ENCODE measurements around the gene SART3. TPM values are rescaled to one million over a fixed set of nuclear protein-coding genes. Genes with fewer than 3 reads are reported as not detected.

Gene SART3
- total RNA-seq, 3 donors from 2014 or later: 49.8 to 62.9 (median 60.2) TPM

GRCh38 chr12:108563136-108563803, 2.3 kb upstream of the SART3 start:
- DNase-seq (ENCODE audit: low spot score in 2 of 2): peak; percentile 65 to 84

DNA sequence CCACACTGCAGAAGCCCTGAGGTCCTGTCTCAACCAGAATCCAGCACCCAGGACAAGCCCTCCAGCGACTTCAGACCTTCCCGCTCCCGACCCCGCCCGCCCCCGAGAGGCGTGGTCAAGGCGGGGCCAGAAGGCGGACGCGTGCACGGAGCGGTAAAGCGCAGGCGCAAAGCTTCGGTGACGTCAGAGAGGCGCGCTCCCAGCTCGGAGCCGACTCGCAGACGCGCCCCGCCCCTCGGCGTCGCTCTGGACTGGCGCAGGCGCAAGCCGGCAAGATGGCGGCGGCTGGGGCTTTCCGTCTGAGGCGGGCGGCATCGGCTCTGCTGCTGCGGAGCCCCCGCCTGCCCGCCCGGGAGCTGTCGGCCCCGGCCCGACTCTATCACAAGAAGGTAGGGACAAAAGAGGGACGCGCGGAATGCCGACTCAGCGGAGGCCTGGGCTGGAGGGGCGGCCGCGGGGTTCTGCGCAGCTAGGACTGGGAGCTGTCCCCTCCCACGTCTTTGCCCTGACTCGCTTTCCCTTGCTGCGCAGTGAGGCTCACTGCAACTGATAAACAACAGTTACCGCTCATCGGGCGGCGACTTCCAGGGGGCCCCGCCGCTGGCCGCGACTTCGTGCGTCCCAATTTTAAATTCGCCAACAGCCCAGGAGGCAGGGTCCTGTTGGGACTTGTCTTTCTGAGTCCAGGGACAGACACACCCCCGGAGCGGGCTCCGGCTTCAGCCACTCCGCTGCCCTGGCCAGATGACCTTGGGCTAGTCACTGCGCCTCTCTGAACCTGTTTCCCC, 1.6 kb upstream of the SART3 start, which contains the start of gene ISCU:
Gene ISCU (plus strand): TSS at position 249 of the 788 bp plus-strand sequence. CDS start 27 bp downstream, at position 276.
- Histone ChIP-seq H3K9me3 (no peaks in the 10 kb centered on the region), H3K27me3 (no peaks in the 10 kb centered on the region), H3K27ac (peak within 1 kb of the TSS; percentile 91 to 95), H3K36me3 (no peaks in the 10 kb centered on the region), H3K4me1 (peaks cover 0 to 6% of the 10 kb centered on the region in 2 donors), H3K4me3 (peak within 1 kb of the TSS; percentile 93 to 100 (median 98))
- DNase-seq (ENCODE audit: low spot score in 2 of 2): peak; percentile 96 to 98
- intact Hi-C loops (cut with DNase I; ENCODE audit: low total_unique reads): loop anchor here (5.0 to 10.0 kb wide), 2 partner anchors 242 to 530 kb away; partner anchors contain the start of gene ALKBH2
- peak; percentile 83 to 89 (median 88) for TF ChIP-seq POLR2AphosphoS5 (IDR thresholded peaks at IDR 0.05)
- TF ChIP-seq CTCF (IDR thresholded peaks at IDR 0.05): no peak
- TF ChIP-seq POLR2A (IDR thresholded peaks at IDR 0.05): peak; percentile 56

More at GRCh38 chr12:108563136-108563803, 2.3 kb upstream of the SART3 start:
- no peak for TF ChIP-seq POLR2A (IDR thresholded peaks at IDR 0.05)
- peak in 2 of 3 donors; percentile 63 to 77 for TF ChIP-seq CTCF (IDR thresholded peaks at IDR 0.05)
- peak; percentile 55 to 64 (median 55) for TF ChIP-seq POLR2AphosphoS5 (IDR thresholded peaks at IDR 0.05)
- H3K27me3 ChIP-seq: no peaks in the 10 kb centered on the region
- H3K9me3 ChIP-seq: no peaks in the 10 kb centered on the region
- H3K4me3 ChIP-seq: peak overlapping the region; percentile 93 to 100 (median 98)
- peak overlapping the region; percentile 91 to 95 for H3K27ac ChIP-seq
- intact Hi-C loops (cut with DNase I; ENCODE audit: low total_unique reads): loop anchor here (5.0 to 10.0 kb wide), 2 partner anchors 242 to 529 kb away; partner anchors contain the start of gene ALKBH2
- no peaks in the 10 kb centered on the region for H3K36me3 ChIP-seq
- H3K4me1 ChIP-seq: peaks cover 0 to 6% of the 10 kb centered on the region in 2 donors

GRCh38 chr12:108561852-108562347, 927 bp upstream of the SART3 start:
- intact Hi-C loops (cut with DNase I; ENCODE audit: low total_unique reads): loop anchor here (5.0 to 10.0 kb wide), 2 partner anchors 243 to 530 kb away; partner anchors contain the start of gene ALKBH2
- Histone ChIP-seq H3K4me1 (peaks cover 0 to 6% of the 10 kb centered on the region in 2 donors), H3K9me3 (no peaks in the 10 kb centered on the region), H3K36me3 (no peaks in the 10 kb centered on the region), H3K27ac (peak overlapping the region; percentile 91 to 95), H3K4me3 (peak overlapping the region; percentile 93 to 100 (median 98)), H3K27me3 (no peaks in the 10 kb centered on the region)
- TF ChIP-seq POLR2A (IDR thresholded peaks at IDR 0.05) (no peak), CTCF (IDR thresholded peaks at IDR 0.05) (no peak), POLR2AphosphoS5 (IDR thresholded peaks at IDR 0.05) (no peak)
- no peak for DNase-seq (ENCODE audit: low spot score in 2 of 2)

DNA sequence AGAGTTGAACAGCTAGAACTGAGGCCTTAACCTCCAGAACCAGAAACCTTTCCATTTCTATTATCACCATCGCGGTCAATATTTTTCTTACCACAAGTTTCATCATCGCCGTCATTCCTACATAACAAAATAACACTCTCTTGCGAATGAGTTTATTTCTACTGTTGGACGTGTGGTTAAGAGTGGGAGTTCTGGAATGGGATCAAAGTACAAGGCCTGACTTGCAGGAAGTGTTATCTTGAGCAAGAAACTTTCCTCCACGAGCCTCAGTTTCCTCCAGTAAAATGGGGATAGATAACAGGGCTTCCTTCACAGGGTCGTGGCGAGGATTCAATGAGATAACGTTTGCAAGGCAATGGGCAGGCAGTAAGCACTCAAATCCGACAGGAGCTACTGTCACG, 652 bp downstream of the SART3 start:
- H3K9me3 ChIP-seq: no peaks in the 10 kb centered on the region
- no peaks in the 10 kb centered on the region for H3K27me3 ChIP-seq
- DNase-seq (ENCODE audit: low spot score in 2 of 2): no peak
- H3K4me1 ChIP-seq: peaks cover 0 to 6% of the 10 kb centered on the region in 2 donors
- peak overlapping the region; percentile 93 to 100 (median 98) for H3K4me3 ChIP-seq
- no peaks in the 10 kb centered on the region for H3K36me3 ChIP-seq
- H3K27ac ChIP-seq: peak overlapping the region; percentile 91 to 95
- intact Hi-C loops (cut with DNase I; ENCODE audit: low total_unique reads): loop anchor here (5.0 to 10.0 kb wide), 2 partner anchors 244 to 532 kb away; partner anchors contain the start of gene ALKBH2
- no peak for TF ChIP-seq POLR2A (IDR thresholded peaks at IDR 0.05)
- no peak for TF ChIP-seq CTCF (IDR thresholded peaks at IDR 0.05)
- no peak for TF ChIP-seq POLR2AphosphoS5 (IDR thresholded peaks at IDR 0.05)
